Karpas-422 (cell line): Measurements from ENCODE around the gene DHRS13. TPM values are rescaled to one million over a fixed set of nuclear protein-coding genes. Genes with fewer than 3 reads are reported as not detected.

Source experiments
- DNase-seq: peaks from one replicate; pipeline ENCODE4 v3.0.0-alpha.2; 2015
- H2AFZ ChIP-seq: fragments of 200-600 bp; sonication (generic); 2 replicates; pipeline ENCODE4 v1.6.1; 2014; ENCODE audit warnings: antibody characterized with exemption, low read length, mixed read lengths
- H3K27ac ChIP-seq: fragments of 200-600 bp; sonication (generic); 2 replicates; pipeline ENCODE4 v1.5.1; 2014; ENCODE audit warnings: mild to moderate bottlenecking, low read length, moderate library complexity
- H3K27me3 ChIP-seq: fragments of 200-600 bp; sonication (generic); 2 replicates; pipeline ENCODE4 v1.6.1; 2014; ENCODE audit warnings: low read length, mixed read lengths
- H3K36me3 ChIP-seq: fragments of 200-600 bp; sonication (generic); 2 replicates; pipeline ENCODE4 v1.6.1; 2014; ENCODE audit warnings: low read length, mixed read lengths; ENCODE audit not compliant: insufficient read depth
- H3K4me1 ChIP-seq: fragments of 200-600 bp; sonication (generic); 2 replicates; pipeline ENCODE4 v1.6.1; 2014; ENCODE audit warnings: mild to moderate bottlenecking, low read length, mixed read lengths
- H3K4me2 ChIP-seq: fragments of 200-600 bp; sonication (generic); 2 replicates; pipeline ENCODE4 v1.6.1; 2014; ENCODE audit warnings: low read length, low read depth, mild to moderate bottlenecking; ENCODE audit not compliant: poor library complexity, severe bottlenecking
- H3K4me3 ChIP-seq: fragments of 200-600 bp; sonication (generic); 2 replicates; pipeline ENCODE4 v1.5.1; 2014; ENCODE audit warnings: mild to moderate bottlenecking, antibody characterized with exemption, low read length, mixed read lengths
- H3K79me2 ChIP-seq: fragments of 200-600 bp; sonication (generic); 2 replicates; pipeline ENCODE4 v1.6.1; 2014; ENCODE audit warnings: mild to moderate bottlenecking, low read length, mixed read lengths
- H3K9ac ChIP-seq: fragments of 200-600 bp; sonication (generic); 2 replicates; pipeline ENCODE4 v1.6.0; 2014; ENCODE audit warnings: low read length
- H3K9me2 ChIP-seq: fragments of 200-600 bp; sonication (generic), shearing (Covaris generic); replicated peaks from 2 replicates; pipeline ENCODE4 v1.6.0; 2014; ENCODE audit warnings: mild to moderate bottlenecking, low read length, moderate library complexity; ENCODE audit not compliant: insufficient read depth
- H3K9me3 ChIP-seq: fragments of 300-700, 200-600 bp; sonication (generic); 2 replicates; pipeline ENCODE4 v1.6.1; 2014; ENCODE audit warnings: low read length, mixed read lengths
- H4K20me1 ChIP-seq: fragments of 200-600 bp; sonication (generic); 2 replicates; pipeline ENCODE4 v1.6.1; 2014; ENCODE audit warnings: mild to moderate bottlenecking, antibody characterized with exemption, low read length, low read depth; ENCODE audit not compliant: insufficient read depth
- total RNA-seq: library from RNA; depleted of rRNA; stranded (reverse); fragments of >200 nt; shearing (Covaris generic); gene quantifications from 2 replicates; pipeline ENCODE4 v1.2.3, GENCODE V29; 2014; ENCODE audit warnings: low replicate concordance; rRNA removed

DHRS13 gene, protein sequence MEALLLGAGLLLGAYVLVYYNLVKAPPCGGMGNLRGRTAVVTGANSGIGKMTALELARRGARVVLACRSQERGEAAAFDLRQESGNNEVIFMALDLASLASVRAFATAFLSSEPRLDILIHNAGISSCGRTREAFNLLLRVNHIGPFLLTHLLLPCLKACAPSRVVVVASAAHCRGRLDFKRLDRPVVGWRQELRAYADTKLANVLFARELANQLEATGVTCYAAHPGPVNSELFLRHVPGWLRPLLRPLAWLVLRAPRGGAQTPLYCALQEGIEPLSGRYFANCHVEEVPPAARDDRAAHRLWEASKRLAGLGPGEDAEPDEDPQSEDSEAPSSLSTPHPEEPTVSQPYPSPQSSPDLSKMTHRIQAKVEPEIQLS
- total RNA-seq, result 12.9 and 26.5 TPM in 2 replicates

DNA sequence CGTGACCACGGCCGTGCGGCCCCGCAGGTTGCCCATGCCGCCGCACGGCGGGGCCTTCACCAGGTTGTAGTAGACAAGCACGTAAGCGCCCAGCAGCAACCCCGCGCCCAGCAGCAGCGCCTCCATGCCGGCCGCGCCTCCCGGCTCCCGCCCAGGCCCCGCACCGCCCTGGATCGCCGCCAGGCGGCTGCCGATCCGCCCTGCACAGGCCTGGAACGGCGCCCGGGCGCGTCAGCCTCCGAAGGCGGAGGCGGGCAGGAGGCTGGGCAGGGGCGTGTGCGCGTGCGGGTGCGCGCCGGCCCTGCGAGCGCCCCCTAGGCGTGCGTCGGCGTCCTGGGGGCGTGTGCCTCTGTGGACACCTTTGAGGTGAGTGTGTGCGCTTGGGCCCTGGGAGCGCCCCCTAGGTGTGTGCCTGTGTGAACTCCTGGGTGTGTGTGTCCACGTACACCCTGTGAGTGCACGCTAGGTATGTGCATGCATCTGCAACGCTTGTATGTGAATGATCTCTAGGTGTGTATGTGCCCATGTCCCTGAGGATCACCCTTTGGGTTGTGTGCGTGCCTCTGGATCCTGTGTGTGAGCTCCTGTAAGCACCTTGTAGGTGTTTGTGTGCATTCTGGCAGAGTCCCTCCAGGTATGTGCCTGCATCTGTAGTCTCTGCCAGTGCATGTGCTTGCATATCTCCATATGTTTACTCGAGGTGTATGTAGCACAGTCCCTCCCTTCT lies at the start of gene DHRS13:
Gene DHRS13, minus strand, starts transcription at position 261 of the 727 bp plus-strand sequence. Its CDS starts 135 bp downstream, at position 126.
- peak; percentile 98 for DNase-seq
- peak within 1 kb of the TSS; percentile 49 for H3K27ac ChIP-seq
- no peaks in the 10 kb centered on the region for H3K9me2 ChIP-seq
- peak within 1 kb of the TSS; percentile 4; the same call in 1 of the 2 replicates for H2AFZ ChIP-seq
- peak within 1 kb of the TSS; percentile 93 for H3K9ac ChIP-seq
- H3K9me3 ChIP-seq, result no peaks in the 10 kb centered on the region
- peak within 1 kb of the TSS; percentile 73 for H3K4me2 ChIP-seq
- peaks cover 24% of the 10 kb centered on the region for H3K79me2 ChIP-seq
- peaks cover 8% of the 10 kb centered on the region; the same call in 1 of the 2 replicates for H3K36me3 ChIP-seq
- H3K4me1 ChIP-seq, result peaks cover 28% of the 10 kb centered on the region
- H3K27me3 ChIP-seq, result no peaks in the 10 kb centered on the region
- H4K20me1 ChIP-seq, result no peaks in the 10 kb centered on the region
- peak within 1 kb of the TSS; percentile 79 for H3K4me3 ChIP-seq

DNA sequence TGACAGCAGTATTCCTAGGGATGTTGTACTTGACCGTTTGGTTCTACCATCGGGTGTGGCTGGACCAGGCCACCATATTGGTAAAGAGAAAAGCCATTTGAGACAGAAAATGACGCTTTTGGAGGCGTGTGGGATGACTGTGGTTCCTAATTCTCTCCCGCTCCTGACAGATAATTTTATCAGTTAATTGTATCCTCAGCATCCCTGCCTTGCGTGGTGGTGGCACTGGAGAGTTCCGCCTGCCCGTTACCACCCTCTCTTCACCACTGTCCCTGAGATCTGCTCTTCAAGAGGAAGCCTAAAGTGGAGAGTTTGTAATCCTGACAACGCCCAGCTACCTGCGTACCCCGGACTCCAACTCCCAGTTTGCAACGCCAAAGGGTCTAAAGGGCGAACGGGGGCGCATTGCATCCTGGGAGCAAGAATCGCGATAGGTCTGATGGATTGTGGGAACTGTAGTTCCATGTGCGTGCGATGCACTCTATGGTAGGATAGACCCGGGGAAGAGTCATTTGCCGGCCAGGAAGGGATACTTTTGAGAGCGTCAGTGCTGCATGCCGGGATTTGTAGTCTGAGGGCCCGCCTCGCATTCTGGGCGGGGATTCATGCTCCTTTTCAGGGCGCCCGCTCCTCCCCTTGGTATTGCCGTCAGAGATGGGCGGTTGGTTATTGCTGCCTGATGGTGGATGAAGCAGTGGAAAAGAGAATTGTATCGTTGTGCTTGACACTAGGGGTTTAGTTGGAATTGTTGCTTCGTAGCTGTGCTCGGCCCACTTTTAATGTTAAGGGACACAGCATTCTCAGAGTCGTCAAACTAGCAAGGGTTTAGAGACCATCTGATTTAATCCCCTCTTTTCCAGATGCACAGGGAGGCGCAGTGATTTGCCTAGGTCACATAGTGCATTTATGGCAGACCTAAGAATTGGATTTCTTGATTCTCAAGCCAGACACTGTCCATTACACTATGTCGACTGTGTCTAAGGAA lies 49.4 kb upstream of the DHRS13 start:
- H3K4me1 ChIP-seq, result peaks cover 32% of the 10 kb centered on the region
- H4K20me1 ChIP-seq, result peaks cover 24% of the 10 kb centered on the region; the same call in 1 of the 2 replicates
- H3K79me2 ChIP-seq, result peaks cover 35% of the 10 kb centered on the region
- H3K9me3 ChIP-seq, result no peaks in the 10 kb centered on the region
- H3K27ac ChIP-seq, result peak overlapping the region; percentile 92
- peak overlapping the region; percentile 85 for H3K4me3 ChIP-seq
- H2AFZ ChIP-seq, result peak overlapping the region; percentile 92; the same call in 1 of the 2 replicates
- H3K9me2 ChIP-seq, result no peaks in the 10 kb centered on the region
- peak overlapping the region; percentile 87 for H3K9ac ChIP-seq
- peak; percentile 99 for DNase-seq
- no peaks in the 10 kb centered on the region for H3K27me3 ChIP-seq
- H3K4me2 ChIP-seq, result peak overlapping the region; percentile 96
- H3K36me3 ChIP-seq, result peaks cover 5% of the 10 kb centered on the region; the same call in 1 of the 2 replicates

DNA sequence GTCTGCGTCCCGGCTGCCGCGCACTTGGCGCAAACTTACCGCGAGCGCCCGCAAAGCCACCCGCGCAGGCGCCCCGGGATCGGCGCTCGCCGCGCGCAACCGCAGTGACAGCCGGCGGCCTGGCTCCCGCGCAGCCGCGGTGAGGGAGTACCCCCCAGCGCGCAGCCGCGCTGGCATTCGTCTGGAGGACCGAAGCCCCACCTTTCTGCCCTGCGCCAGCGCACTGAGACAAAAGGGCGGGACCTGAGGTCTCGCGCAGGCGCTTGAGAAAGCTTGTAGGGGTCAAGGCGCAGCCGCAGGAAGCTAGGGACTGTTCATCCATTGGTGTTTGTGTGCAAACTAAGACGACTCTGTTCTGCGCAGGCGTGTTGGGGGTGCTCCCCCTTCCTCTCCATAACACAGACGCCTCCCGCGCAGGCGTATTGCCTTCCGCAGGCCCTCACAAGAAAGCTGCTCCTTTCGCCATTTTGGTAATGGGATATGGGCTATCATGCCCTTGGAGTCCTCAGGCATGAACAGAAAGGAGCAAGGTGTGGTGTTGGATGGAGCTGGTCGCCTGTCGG lies 48.6 kb upstream of the DHRS13 start, which contains the start of gene PHF12:
Gene PHF12, minus strand, starts transcription at position 91 of the 563 bp plus-strand sequence. CDS start 558 bp downstream, outside the sequence.
- Histone ChIP-seq H3K79me2 (peaks cover 43% of the 10 kb centered on the region), H3K9me3 (no peaks in the 10 kb centered on the region), H2AFZ (peak within 1 kb of the TSS; percentile 92; the same call in 1 of the 2 replicates), H3K36me3 (peaks cover 11% of the 10 kb centered on the region; the same call in 1 of the 2 replicates), H3K4me3 (peak within 1 kb of the TSS; percentile 87), H3K27me3 (no peaks in the 10 kb centered on the region), H3K9ac (peak within 1 kb of the TSS; percentile 94), H3K27ac (peak within 1 kb of the TSS; percentile 93), H3K4me1 (peaks cover 39% of the 10 kb centered on the region), H3K4me2 (peak within 1 kb of the TSS; percentile 96), H3K9me2 (no peaks in the 10 kb centered on the region), H4K20me1 (peaks cover 30% of the 10 kb centered on the region; the same call in 1 of the 2 replicates)
- peak; percentile 100 for DNase-seq

DNA sequence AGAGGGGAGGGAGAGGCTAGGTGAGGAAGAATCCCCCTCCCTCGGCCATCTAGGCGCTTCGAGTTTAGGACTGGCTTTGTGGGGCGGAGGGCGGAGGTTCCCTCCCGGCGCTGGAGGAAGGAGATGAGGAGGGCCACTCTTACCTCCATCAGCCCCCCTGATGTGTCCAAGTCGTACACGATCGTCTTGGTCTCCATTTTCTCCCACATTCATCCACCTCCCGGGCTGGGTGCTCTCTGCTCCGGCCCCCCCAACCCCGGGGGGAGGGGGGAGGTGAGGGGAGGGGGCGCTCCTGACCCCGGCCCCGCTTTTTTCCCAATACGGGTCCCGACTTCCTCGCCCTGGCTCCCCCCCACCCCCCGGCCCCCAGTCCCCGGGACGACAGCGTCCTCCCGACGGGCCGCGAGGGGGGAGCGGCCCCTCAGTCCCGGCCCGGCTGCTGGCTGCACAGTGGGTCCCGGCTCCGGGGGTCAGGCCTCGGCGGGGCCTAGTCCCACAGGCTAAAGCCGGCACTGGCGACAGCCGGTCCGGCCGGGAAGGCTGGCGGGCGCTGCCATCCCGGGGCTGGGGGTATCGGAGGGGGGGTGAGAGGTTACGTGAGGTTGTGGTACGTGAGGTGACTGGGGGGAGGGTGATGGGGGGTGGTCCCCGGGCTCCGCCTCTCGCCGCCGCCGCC lies 48.0 kb upstream of the DHRS13 start:
- Histone ChIP-seq H2AFZ (no peak overlapping the region), H3K27me3 (no peaks in the 10 kb centered on the region), H4K20me1 (peaks cover 36% of the 10 kb centered on the region), H3K4me1 (peaks cover 46% of the 10 kb centered on the region), H3K36me3 (peaks cover 17% of the 10 kb centered on the region; the same call in 1 of the 2 replicates), H3K79me2 (peaks cover 49% of the 10 kb centered on the region), H3K9me2 (no peaks in the 10 kb centered on the region), H3K4me2 (peak overlapping the region; percentile 96), H3K9ac (peak overlapping the region; percentile 94), H3K27ac (peak overlapping the region; percentile 93), H3K4me3 (peak overlapping the region; percentile 87), H3K9me3 (no peaks in the 10 kb centered on the region)
- no peak for DNase-seq

DNA sequence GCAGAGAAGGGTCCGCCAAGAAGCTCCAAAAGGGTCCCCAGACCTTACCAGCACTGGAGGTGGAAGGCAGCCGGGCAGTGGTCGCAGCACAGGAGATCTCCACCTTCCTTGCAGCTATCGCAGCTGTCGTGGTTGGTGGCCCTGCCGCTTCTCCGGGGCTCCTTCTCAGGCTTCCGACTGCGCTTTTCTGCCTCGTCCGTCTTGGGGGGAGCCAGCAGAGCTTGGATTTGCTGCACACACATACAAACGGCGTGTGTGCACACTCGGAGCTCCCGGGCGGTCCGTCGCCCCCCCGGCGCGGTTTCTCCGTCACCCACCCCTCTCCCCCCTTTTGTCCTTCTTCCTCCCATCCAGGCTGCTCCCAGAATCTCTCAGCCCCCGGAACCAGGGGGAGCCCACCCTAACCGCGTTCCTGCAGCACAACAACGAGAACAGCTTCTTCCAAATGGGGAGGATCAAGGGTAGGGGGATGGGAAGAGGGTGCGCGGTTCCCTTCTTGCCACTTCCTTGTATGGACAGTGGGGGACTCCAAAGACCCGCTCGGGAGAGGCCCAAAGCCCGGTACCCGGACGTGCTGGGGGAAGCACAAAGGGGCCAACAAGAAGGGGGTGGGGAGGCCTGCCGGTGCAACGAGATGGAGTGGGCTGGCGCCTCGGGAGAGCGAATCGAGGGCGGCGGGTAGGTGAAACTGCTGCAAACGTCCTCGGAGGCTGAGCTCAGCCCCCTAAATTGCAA lies 47.3 kb upstream of the DHRS13 start:
- no peaks in the 10 kb centered on the region for H3K9me3 ChIP-seq
- peak overlapping the region; percentile 93 for H3K27ac ChIP-seq
- no peaks in the 10 kb centered on the region for H3K27me3 ChIP-seq
- H3K9me2 ChIP-seq, result no peaks in the 10 kb centered on the region
- H3K4me2 ChIP-seq, result peak overlapping the region; percentile 96
- H2AFZ ChIP-seq, result peak overlapping the region; percentile 33; the same call in 1 of the 2 replicates
- peak overlapping the region; percentile 94 for H3K9ac ChIP-seq
- H3K79me2 ChIP-seq, result peaks cover 56% of the 10 kb centered on the region
- H3K36me3 ChIP-seq, result peaks cover 17% of the 10 kb centered on the region; the same call in 1 of the 2 replicates
- H4K20me1 ChIP-seq, result peaks cover 43% of the 10 kb centered on the region
- peaks cover 53% of the 10 kb centered on the region for H3K4me1 ChIP-seq
- peak; percentile 81 for DNase-seq
- H3K4me3 ChIP-seq, result peak overlapping the region; percentile 87

DNA sequence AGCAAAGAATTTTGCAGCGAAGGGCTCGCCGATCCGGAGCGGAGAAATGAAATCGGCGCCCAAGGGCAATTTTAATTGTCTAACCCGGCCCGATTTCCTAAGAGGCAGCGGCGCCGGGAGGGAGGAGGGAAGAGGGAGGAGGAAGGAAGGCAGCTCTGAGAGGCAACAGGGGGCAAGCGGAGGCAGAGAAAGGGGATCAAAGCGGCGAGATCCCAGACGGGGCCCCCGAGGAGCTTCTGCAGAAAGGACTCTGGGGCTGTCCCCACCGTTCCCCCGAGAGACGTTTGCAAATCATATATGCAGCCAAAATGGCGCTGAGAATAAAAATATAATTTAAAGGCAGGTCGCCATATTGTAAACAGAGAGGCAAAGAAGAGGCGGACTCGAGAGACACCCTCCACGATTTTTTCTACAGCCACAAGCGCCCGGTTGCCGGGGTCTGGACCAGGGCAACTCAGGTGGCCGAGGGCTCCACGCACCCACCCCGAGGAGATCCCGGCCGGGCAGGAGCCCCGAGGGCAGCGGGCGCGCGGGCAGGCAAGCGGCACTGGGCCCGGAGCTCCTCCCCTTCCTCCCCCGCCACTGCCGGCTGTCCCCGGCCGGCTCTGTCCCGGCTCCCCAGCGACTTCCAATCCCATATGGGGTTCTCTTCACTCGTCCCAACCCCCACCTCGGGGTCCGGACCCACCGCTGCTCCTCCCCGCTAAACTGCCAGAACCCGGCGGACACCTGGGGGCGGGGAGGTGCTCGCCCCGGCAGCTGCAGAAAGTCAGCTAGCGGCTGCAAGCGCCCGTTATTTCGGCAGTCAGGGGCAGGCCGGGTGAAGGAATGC lies 46.5 kb upstream of the DHRS13 start:
- Histone ChIP-seq H3K9me2 (no peaks in the 10 kb centered on the region), H3K27ac (peak overlapping the region; percentile 93), H4K20me1 (peaks cover 49% of the 10 kb centered on the region), H2AFZ (peak overlapping the region; percentile 33; the same call in 1 of the 2 replicates), H3K4me2 (peak overlapping the region; percentile 96), H3K4me1 (peaks cover 59% of the 10 kb centered on the region), H3K27me3 (no peaks in the 10 kb centered on the region), H3K9me3 (no peaks in the 10 kb centered on the region), H3K4me3 (peak overlapping the region; percentile 87), H3K9ac (peak overlapping the region; percentile 94), H3K79me2 (peaks cover 64% of the 10 kb centered on the region), H3K36me3 (peaks cover 21% of the 10 kb centered on the region; the same call in 1 of the 2 replicates)
- peak; percentile 89 for DNase-seq
